HG02623 (cell line): ENCODE results near the gene FLVCR2.

Experiments used
- ATAC-seq: cut with Tn5 transposase; IDR thresholded peaks from one replicate; pipeline ENCODE4 v1.9.1; 2021; ENCODE audit warnings: moderate library complexity; ENCODE audit not compliant: unreplicated experiment

FLVCR2 gene

DNA sequence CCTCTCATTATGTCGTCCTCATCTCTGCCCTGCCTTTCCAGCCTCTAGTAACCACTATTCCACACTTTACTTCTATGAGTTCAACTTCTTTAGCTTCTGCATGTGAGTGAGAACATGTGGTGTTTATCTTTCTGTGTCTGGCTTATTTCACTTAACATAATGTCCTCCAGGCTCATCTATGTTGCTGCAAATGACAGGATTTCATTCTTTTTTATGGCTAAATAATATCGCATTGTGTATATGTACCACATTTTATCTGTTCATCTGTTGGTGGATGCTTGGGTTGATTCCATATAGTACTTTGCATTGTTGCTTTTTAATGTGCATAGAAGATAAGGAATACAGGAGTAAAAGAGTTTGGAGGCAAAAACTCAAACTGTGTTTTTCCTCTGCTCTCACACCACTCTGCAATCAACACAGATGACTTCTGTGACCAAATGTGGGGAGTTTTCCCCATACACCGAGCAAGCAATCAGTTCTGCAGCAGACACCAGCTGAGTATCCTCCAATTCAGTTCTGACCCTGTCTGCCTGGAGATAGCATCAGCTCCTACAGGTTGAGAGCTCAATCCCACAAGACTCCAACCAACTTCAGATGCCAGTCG, 24.6 kb upstream of the FLVCR2 start:
- ATAC-seq = no peak

DNA sequence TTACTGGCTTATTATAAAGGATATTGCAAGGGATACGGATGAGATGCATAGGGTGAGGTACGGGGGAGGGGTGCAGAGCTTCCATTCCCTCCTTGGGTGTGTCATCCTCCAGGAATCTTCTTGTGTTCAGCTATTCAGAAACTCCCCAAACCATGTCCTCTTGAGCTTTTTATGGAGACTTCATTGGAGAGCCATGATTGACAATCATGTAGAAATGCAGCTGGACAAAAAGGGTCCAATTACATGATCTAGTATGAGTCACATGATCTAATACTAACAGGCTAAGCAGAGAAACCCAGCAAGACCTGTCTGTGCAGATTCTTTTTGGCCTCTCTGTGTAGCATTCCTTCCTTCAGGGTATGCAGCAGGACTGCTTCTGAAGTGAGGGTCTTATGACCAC, 23.9 kb upstream of the FLVCR2 start:
- no peak for ATAC-seq

DNA sequence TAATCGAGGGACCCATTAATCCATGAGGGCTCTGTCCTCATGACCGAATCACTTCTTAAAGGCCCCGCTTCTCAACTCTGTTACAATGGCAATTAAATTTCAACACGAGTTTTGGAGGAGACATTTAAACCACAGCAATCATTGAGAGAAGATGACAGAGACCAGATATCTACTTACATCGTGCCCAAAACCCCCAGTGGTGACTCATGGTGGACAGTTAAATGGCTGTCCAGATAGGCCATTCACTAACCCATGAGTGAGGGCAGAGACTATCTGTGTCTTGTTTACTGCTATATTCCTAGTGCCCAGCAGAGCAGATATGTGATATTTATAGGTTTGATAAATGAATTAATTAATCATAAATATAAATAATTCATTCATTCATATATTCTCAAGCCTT, 20.0 kb upstream of the FLVCR2 start:
- no peak for ATAC-seq

DNA sequence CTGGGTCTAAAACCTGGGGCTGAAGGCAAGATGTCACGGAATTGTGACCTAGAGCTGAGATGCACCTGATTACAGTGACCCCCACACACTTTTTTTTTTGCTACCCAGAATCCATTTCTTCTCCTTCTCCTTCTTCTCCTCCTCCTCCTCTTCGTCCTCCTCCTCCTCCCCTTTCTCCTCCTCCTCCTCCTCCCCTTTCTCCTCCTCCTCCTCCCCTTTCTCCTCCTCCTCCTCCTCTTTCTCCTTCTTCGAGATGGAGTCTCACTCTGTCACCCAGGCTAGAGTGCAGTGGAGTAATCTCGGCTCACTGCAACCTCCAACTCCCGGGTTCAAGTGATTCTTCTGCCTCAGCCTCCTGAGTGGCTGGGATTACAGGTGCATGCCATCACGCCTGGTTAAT, 19.4 kb upstream of the FLVCR2 start:
- no peak for ATAC-seq

DNA sequence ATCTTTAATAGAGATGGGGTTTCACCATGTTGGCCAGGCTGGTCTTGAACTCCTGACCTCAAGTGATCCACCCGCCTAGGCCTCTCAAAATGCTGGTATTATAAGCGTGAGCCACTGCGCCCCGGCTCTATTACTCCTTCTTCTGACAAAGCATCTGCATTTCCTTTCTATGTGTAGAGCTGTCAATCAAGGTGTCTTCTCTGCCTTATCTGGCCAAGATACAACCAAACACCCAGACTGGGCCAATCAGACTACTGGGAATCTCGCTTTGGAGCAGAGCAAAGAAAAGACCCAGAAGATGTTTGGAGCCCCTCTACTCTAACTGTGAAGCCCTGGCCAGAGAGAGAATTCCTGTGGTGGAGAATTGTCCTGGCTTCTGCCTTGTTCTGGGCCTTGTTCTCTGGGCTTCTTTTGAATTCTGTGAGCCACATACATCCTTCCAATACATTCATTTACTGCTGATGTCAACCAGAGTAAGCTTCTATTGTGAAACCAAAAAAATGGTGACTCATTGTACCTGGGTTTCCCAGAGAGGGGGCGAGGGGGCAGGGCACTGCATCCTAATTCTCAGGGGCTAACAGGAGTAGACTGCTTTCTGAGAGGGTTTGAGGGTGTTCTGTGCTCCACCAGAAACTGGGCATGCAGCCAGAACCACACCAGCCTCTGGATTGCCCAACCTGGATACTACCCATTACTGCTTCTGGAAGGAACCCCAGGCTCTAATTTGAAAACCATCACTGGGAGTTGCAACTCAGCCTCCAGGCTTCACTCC, 18.8 kb upstream of the FLVCR2 start:
- no peak for ATAC-seq

DNA sequence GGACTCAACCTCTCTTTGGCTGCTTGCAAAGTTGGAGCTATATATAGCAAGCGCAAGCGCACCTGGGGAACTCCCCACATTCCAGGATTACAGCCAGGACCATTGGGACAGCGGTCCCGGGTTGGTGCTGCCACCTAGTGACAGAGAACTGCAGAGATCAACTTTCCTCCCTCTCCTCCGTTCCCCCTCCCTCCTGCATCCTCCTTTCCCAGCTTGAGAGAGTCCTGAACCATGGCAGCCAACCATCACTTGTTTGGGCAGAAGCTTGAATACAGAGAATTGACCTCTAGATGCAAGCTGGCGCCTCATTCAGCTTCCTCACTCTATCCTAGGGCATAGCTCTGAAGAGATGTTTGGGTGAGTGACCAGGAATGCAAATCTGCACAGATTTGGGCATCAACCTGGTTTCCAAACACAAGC, 17.4 kb upstream of the FLVCR2 start:
- no peak for ATAC-seq

DNA sequence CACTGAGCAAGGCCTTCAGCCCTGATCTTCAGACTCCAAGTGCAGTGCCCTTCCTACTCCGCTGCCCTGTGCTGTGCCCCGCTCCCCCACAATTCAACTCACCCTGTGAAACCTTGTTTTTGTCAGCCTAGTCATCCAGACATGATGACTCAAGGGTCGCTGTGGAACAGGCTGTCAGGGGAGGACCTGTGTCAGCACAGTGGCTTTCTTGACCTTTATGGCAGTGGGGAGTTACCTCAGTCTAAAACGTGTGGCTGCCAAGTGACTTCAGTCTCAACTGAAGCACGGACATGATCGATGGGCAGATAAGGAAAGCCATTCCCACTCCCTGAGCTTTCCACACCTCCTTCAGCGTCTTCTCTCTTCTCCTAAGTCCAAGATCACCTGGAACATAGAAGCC, 16.3 kb upstream of the FLVCR2 start:
- no peak for ATAC-seq

DNA sequence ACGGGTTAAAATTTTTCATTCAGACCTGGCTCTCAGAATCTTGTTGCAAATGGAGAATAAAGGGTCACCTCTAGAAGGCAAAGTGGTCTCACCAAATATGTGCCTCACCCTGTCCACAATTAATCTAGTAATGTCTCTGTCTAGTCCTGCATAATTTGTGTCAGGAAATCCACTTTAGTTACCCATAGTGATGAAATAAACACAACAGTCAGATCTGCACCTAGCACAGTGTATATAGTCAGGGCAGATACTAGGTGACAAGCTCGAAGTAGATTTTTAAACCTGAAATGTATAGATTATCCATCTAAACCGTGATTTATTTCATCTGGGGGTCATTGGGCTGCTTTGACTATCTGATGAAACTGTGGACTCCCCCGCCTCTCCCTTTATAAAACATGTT, 15.9 kb upstream of the FLVCR2 start:
- no peak for ATAC-seq

DNA sequence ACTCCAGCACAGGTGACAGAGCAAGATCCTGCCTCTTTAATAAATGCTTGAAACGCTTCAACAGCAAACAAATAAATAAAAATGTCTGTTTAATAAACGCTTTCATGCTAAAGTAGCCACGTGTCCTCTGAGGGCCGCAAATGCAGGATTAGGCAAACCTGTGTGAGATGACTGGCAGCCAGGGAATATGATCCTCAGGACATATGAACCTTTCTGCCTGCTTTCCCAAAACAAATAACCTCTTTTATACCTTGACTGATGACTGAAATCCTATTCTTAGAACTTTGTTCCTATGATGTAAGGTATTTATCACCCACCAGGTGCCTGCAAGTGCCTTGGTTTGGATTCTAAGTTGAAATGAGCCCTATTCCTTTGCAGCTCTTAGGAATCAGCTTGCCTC, 14.5 kb upstream of the FLVCR2 start:
- ATAC-seq = no peak

DNA sequence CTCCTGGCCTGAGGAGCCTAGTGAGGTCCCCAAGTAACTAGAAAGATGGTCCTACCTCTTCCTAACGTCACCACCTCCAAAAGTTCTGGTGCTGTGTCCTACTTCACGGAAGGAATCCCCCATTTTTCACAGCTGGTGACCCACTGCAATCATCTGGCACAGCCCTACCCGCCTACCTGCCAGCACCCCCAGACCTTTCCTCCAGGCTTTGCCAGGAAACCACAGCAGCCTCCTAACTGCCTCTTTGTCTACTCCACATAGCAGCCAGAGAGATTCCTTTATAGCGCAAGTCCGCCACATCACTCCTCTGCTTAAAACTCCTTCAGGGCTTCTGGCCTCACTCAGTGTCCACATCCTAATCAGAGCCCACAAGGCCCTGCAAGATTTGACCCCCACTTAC, 13.4 kb upstream of the FLVCR2 start:
- no peak for ATAC-seq

DNA sequence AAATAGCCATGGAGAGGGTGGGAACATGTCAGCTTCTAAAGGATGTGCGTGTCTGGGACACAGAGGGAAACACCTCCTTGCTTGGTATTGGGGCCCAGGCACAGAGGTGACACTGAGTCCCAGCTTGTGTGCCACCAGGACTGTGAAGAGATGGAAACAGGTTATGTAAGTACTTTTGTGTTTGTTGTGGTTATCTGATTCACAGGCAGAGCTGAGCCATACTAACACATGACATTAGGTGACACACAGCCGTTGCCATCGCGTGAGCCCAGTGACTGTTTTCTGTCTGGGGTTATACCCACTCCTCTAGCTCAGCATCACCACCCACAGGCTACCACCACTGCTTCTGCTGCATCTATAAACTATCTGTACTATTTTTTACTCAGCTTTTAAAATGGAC, 12.1 kb upstream of the FLVCR2 start:
- ATAC-seq = no peak

DNA sequence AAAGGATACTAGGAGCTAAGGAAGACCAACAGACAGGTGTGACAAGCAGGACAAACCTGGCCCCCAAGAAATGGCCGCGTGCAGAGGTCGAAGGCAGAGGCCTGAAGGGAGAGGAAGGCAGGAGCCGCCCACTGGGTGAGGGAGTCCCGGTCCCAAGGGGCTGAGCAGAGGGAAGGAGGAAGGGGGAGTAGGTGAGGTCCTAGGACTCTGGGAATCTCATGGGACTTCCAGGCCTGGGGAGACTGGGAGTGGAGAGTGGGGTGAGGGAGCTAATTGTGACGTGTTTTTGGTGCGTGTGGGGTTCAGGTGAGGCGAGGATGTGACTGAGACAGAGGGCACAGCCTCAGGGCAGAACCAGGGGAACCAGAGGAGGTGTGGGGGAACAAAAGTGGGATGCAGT, 11.7 kb upstream of the FLVCR2 start:
- no peak for ATAC-seq

DNA sequence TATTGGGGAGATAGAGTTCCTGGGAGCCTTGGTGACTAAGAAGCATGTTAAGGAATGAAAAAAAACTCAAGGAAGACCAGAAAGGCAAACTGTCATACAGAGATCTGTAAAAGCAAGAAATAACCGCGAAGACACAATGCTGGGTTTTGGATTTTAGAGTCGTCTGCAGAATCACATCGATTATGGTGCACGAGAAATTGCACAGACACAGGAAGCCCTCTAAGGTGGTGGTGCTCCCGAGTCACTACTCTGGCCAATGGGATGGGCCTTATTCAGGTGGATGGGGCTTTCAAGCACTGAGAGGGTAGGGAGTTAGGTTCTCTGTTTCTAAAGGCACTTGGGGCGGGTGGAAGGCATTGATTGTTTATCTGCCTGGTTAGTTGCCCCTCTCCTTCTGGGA, 10.3 kb upstream of the FLVCR2 start:
- no peak for ATAC-seq

DNA sequence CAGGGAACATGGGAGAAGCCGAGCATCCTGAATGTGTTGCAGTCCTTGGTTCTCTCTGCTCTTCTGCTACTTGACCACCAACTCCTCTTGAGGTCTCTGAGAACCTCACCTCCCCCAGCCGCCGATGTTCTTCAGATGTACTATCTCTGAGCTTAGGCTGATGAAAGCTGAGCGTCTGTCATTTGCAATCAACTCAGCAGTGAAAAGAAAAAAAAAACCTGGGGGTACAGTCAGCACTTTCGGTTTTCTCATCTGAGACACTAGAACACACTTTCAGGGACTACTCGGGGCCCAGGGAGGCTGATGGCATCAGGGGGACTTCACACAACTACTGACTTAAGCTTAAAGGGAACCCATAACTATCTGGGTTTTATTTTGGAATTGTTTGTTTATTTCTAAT, 9.6 kb upstream of the FLVCR2 start:
- ATAC-seq = no peak

DNA sequence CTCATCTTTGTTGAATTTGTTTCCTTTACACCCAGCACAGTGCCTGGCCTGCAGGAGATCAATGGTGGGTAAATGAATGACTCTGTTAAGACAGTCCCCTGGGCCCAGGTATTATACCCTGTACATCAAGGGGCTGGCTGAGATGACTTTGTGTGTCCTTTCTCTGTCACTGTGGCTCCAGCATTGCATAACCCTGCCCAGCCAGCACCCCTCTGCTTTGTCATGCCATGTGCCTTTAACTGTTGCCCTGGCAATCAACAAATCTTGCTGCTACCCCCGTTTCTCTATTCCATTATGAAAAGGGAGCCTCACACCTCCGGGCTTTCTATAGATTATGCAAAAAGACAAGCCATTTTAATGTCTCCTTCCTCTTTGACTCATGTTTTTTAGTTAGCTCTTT, 7.6 kb upstream of the FLVCR2 start:
- ATAC-seq = no peak

DNA sequence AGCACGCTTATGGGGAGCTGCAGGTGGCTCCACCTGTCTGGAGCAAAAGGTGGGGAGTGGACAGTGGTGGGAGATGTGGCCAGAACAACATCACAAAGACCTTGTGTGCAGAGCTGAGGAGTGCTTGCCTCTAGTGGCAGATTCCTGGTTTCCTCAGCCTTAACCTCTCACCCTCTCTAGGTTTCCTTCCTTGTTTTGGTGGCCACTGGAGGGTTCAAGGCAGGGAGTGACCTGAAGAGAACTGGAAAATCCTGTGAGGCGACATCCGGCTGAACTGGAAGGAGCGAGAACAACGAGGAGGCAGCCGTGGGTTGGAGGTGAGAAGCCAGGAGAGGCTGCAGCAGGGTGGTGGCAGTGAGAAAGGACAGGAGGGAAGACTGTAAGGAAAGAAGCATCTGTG, 6.3 kb upstream of the FLVCR2 start:
- ATAC-seq = no peak

DNA sequence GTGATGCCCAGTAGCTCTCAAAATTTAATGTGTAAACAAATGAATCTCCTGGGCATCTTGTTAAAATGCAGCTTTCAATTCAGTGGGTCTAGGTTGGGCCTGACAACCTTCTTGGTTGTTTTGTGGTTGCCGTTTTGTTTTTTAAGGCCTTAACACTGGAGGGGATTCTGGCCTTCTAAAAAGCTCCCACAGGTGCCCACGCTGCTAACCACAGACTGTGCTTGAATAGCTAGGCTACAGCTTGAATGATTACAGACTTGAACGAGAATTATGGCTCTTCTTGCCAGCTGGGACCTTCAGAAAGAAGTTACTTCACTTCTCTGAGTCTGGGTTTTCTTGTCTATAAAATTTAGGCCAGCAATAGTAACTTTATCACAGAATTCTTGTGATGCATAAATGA, 1.3 kb upstream of the FLVCR2 start:
- ATAC-seq = no peak

DNA sequence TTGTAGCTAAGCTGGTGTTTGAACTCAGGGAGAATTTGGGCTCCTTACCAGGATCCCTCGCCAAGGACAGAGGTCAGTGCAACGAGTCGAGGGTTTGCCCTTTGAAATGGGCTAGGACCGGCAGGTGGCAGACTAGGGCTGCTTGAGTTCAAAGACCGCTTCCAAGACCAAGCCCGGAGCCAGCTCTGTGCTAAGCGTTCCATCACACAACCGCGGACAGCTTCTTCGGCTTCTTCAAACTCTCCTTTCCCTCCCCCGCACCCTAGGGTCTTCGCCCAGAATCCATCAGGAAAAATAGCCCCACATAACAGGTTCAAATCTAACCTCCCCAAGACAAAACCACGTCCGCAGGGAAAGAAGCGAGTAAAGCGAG, 705 bp upstream of the FLVCR2 start:
- ATAC-seq = no peak

DNA sequence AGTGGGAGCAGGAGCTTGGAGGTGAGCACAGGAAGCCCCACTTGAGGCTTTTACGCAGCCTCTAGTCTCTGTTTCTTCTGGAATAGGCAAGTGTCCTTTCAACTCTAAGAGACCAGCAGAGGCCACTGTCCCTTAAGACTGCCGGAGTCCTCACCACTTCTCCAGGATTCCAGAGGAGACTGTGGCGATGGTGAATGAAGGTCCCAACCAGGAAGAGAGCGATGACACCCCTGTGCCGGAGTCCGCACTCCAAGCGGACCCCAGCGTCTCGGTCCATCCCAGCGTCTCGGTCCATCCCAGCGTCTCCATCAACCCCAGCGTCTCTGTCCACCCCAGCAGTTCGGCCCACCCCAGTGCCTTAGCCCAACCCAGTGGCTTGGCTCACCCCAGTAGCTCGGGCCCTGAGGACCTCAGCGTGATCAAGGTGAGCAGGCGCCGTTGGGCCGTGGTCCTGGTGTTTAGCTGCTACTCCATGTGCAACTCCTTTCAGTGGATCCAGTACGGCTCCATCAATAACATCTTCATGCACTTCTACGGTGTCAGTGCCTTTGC, 442 bp downstream of the FLVCR2 start:
- ATAC-seq = no peak

DNA sequence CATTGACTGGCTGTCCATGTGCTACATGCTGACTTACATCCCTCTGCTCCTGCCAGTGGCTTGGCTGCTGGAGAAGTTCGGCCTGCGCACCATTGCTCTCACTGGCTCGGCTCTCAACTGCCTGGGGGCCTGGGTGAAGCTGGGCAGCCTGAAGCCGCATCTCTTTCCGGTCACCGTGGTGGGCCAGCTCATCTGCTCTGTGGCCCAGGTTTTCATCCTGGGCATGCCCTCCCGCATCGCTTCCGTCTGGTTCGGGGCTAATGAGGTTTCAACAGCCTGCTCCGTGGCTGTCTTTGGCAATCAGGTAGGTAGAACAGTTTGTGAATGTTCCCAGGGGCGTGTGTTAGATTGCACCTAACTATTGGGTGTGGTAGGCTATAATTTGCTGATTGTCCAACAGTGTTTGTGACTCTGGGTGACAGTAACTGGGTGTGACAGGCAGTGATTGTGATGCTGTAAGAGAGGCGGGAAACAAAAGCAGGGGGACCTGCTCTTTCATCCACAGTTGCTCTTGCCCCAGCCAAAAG, 981 bp downstream of the FLVCR2 start:
- no peak for ATAC-seq

DNA sequence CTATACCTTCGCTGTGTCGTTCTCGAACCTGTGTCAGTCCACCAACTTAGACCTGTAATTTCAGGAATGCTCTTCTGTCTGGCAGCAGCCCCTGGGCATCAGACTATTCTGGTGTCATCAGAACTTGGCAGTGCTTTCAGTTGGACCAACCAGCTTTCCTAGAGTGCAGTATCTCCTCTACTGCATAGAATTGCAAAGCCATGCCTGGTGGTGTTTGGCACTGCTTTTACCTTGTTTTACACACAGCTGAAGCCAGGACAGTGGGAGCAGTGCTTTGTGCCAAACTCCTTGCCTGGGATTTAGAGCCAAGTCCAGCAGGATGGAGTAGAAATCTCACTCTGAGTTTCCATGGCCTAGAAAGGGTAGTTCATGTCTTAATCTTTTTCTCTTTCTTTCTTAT, 1.5 kb downstream of the FLVCR2 start:
- no peak for ATAC-seq

DNA sequence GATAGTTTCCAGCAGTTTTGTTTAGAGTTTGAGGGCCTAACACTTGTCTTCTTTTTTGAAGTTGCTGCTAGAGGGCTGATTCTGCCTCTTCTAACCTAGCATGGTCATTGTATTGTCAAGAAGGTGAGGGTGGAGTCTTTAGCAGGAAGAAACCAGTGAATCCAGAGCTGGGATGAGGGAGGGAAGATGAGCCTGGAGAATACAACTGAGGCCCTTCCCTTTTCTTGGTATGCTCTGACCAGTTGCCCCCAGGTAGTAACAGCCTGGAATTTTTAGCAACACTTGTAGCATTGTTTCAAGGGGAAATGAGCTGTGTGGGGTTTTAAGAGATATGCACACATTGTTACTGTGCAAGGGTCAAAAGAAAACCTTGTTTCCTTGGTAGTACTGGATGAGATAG, 9.0 kb downstream of the FLVCR2 start:
- no peak for ATAC-seq

DNA sequence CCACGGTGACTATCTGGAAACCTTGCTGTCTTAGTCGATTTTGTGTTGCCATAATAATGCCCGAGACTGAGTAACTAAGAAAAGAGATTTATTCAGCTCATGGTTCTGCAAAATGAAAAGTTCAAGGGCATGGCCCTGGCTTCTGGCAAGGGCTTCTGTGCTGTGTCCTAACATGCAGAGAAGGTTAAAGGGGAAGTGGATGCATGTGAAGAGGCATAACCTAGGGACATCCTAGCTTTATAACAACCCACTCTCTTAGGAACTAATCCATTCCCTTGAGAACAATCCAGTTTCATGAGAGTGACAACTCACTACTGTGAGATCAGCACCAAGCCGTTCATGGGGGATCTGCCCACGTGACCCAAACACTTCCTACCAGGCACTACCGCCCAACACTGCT, 11.5 kb downstream of the FLVCR2 start:
- ATAC-seq = no peak
